ENCODE data around the gene NYAP2. TPM values are rescaled to one million over a fixed set of nuclear protein-coding genes. Genes with fewer than 3 reads are reported as not detected.
A peak's percentile ranks its signal among the peaks of the same experiment; 100 is the strongest.

The NYAP2 gene
- total and polyA plus RNA-seq, 2 experiments from 2014 or later = not detected

- Histone ChIP-seq H3K4me3 (no peak overlapping the region), H3K9me3 (ENCODE audit: low read depth) (no peaks in the 10 kb centered on the region), H3K27ac (no peak overlapping the region), H3K27me3 (no peaks in the 10 kb centered on the region), H3K4me1 (ENCODE audit: low read depth) (peaks cover 10% of the 10 kb centered on the region), H3K36me3 (no peaks in the 10 kb centered on the region)
- peak; percentile 73 to 80 for DNase-seq (ENCODE audit: low read depth in 1 of 2, low spot score in 1 of 2)
- TF ChIP-seq CTCF (IDR thresholded peaks at IDR 0.05; ENCODE audit: low read depth, low read length) = peak; percentile 86
Observed at GRCh38 chr2:225660262-225661131, 261.0 kb downstream of the NYAP2 start.

- no peak for TF ChIP-seq CTCF (IDR thresholded peaks at IDR 0.05; ENCODE audit: low read depth, low read length)
- Histone ChIP-seq H3K36me3 (no peaks in the 10 kb centered on the region), H3K4me1 (ENCODE audit: low read depth) (peaks cover 10% of the 10 kb centered on the region), H3K9me3 (ENCODE audit: low read depth) (no peaks in the 10 kb centered on the region), H3K27me3 (no peaks in the 10 kb centered on the region), H3K4me3 (no peak overlapping the region), H3K27ac (no peak overlapping the region)
- DNase-seq (ENCODE audit: low read depth in 1 of 2, low spot score in 1 of 2) = peak in 1 of 2 donors; percentile 6
Observed at GRCh38 chr2:225662101-225662500, 262.6 kb downstream of the NYAP2 start.

- Histone ChIP-seq H3K36me3 (no peaks in the 10 kb centered on the region), H3K4me3 (no peak overlapping the region), H3K9me3 (ENCODE audit: low read depth) (no peaks in the 10 kb centered on the region), H3K4me1 (ENCODE audit: low read depth) (no peaks in the 10 kb centered on the region), H3K27me3 (no peaks in the 10 kb centered on the region), H3K27ac (no peak overlapping the region)
- DNase-seq (ENCODE audit: low read depth in 1 of 2, low spot score in 1 of 2) = no peak
- no peak for TF ChIP-seq CTCF (IDR thresholded peaks at IDR 0.05; ENCODE audit: low read depth, low read length)
Observed at GRCh38 chr2:225667445-225667844, 267.9 kb downstream of the NYAP2 start.

- Histone ChIP-seq H3K4me1 (ENCODE audit: low read depth) (no peaks in the 10 kb centered on the region), H3K27ac (no peak overlapping the region), H3K4me3 (no peak overlapping the region), H3K36me3 (no peaks in the 10 kb centered on the region), H3K9me3 (ENCODE audit: low read depth) (no peaks in the 10 kb centered on the region), H3K27me3 (no peaks in the 10 kb centered on the region)
- DNase-seq (ENCODE audit: low read depth in 1 of 2, low spot score in 1 of 2) = peak; percentile 67 to 80
- peak; percentile 88 for TF ChIP-seq CTCF (IDR thresholded peaks at IDR 0.05; ENCODE audit: low read depth, low read length)
Observed at GRCh38 chr2:225668606-225669266, 269.2 kb downstream of the NYAP2 start.

- peak; percentile 41 for TF ChIP-seq CTCF (IDR thresholded peaks at IDR 0.05; ENCODE audit: low read depth, low read length)
- peak; percentile 49 to 78 for DNase-seq (ENCODE audit: low read depth in 1 of 2, low spot score in 1 of 2)
- Histone ChIP-seq H3K36me3 (no peaks in the 10 kb centered on the region), H3K9me3 (ENCODE audit: low read depth) (no peaks in the 10 kb centered on the region), H3K27ac (no peak overlapping the region), H3K27me3 (no peaks in the 10 kb centered on the region), H3K4me3 (no peak overlapping the region), H3K4me1 (ENCODE audit: low read depth) (no peaks in the 10 kb centered on the region)
Observed at GRCh38 chr2:225670111-225670974, 270.8 kb downstream of the NYAP2 start.

All from cardiac muscle cell (in vitro differentiated cells and primary cell).